GM12878 (cell line): Measurements from ENCODE around the gene ACSF3.

Experiments used
- BMI1 ChIP-seq: fragments of 450-650 bp; IDR thresholded peaks from 2 replicates; pipeline ENCODE4 v1.6.1; 2016; ENCODE audit warnings: mild to moderate bottlenecking, moderate library complexity, borderline replicate concordance
- CEBPB ChIP-seq, 2 experiments: fragments of 150-350 bp in 1 of 2; IDR thresholded peaks; 2 replicates each; pipeline ENCODE4 v1.6.1; 2012 to 2014; ENCODE audit warnings: low read depth in 2 of 2, low read length in 2 of 2, borderline replicate concordance in 1 of 2, inconsistent platforms in 1 of 2
- ETV6 ChIP-seq, 2 experiments: fragments of 450-650 bp in 1 of 2; IDR thresholded peaks in 1 of 2; conservative IDR thresholded peaks in 1 of 2; 2 replicates each; pipeline ENCODE4 v1.6.1; 2014; ENCODE audit warnings: antibody characterized with exemption in 1 of 2, borderline replicate concordance in 1 of 2, low read depth in 1 of 2, mild to moderate bottlenecking in 1 of 2, moderate library complexity in 1 of 2
- EZH2 ChIP-seq: IDR thresholded peaks from 2 replicates; pipeline ENCODE4 v1.6.1; 2012; ENCODE audit warnings: low read depth, mild to moderate bottlenecking, control low read depth, inconsistent platforms, low read length, borderline replicate concordance; ENCODE audit not compliant: control insufficient read depth
- SUZ12 ChIP-seq: fragments of 200-600 bp; sonication (generic); IDR thresholded peaks from one replicate; pipeline ENCODE4 v1.6.1; 2018; ENCODE audit warnings: antibody characterized with exemption, mild to moderate bottlenecking; ENCODE audit not compliant: unreplicated experiment
- YY1 ChIP-seq: IDR thresholded peaks from 2 replicates; pipeline ENCODE4 v1.6.1; 2011; ENCODE audit warnings: low read depth, mild to moderate bottlenecking, low read length
- TF ChIP-seq, protein P1 (sequence below): fragments of 150-350 bp; IDR thresholded peaks from 2 replicates; pipeline ENCODE4 v1.6.1; 2016; ENCODE audit warnings: low read depth, low read length
- TF ChIP-seq, protein P2 (sequence below): IDR thresholded peaks from 2 replicates; pipeline ENCODE4 v1.6.1; 2011; ENCODE audit warnings: low read depth, low read length, improper control_type of control experiment, borderline replicate concordance

DNA sequence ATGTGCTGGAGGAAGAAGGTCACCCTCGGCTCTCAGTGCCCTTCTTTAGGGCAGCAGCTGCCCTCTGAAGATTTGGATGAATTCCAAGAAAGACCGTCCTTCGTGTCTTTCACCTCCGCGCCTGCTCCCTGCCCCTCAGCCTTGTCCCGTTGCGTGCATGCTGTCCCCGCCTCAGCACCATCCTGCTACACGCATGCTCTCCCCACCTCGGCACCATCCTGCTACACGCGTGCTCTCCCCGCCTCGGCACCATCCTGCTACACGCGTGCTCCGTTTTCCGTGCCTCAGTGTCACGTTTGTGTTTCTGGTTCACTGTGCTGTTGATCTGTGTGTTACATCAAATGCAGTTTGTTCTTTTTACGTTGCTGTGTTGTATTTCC is 13.5 kb downstream of the ACSF3 start:
- no peak for TF ChIP-seq ETV6 (conservative IDR thresholded peaks at IDR 0.05 in 1 of 2, IDR thresholded peaks at IDR 0.05 in 1 of 2; ENCODE audit: borderline replicate concordance in 1 of 2, low read depth in 1 of 2)
- TF ChIP-seq, protein P1, sequence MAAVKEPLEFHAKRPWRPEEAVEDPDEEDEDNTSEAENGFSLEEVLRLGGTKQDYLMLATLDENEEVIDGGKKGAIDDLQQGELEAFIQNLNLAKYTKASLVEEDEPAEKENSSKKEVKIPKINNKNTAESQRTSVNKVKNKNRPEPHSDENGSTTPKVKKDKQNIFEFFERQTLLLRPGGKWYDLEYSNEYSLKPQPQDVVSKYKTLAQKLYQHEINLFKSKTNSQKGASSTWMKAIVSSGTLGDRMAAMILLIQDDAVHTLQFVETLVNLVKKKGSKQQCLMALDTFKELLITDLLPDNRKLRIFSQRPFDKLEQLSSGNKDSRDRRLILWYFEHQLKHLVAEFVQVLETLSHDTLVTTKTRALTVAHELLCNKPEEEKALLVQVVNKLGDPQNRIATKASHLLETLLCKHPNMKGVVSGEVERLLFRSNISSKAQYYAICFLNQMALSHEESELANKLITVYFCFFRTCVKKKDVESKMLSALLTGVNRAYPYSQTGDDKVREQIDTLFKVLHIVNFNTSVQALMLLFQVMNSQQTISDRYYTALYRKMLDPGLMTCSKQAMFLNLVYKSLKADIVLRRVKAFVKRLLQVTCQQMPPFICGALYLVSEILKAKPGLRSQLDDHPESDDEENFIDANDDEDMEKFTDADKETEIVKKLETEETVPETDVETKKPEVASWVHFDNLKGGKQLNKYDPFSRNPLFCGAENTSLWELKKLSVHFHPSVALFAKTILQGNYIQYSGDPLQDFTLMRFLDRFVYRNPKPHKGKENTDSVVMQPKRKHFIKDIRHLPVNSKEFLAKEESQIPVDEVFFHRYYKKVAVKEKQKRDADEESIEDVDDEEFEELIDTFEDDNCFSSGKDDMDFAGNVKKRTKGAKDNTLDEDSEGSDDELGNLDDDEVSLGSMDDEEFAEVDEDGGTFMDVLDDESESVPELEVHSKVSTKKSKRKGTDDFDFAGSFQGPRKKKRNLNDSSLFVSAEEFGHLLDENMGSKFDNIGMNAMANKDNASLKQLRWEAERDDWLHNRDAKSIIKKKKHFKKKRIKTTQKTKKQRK, result no peak
- TF ChIP-seq YY1, result no peak
- TF ChIP-seq BMI1, result no peak
- TF ChIP-seq EZH2, result no peak
- TF ChIP-seq, protein P2, sequence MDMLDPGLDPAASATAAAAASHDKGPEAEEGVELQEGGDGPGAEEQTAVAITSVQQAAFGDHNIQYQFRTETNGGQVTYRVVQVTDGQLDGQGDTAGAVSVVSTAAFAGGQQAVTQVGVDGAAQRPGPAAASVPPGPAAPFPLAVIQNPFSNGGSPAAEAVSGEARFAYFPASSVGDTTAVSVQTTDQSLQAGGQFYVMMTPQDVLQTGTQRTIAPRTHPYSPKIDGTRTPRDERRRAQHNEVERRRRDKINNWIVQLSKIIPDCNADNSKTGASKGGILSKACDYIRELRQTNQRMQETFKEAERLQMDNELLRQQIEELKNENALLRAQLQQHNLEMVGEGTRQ, result no peak
- TF ChIP-seq CEBPB (IDR thresholded peaks at IDR 0.05; ENCODE audit: borderline replicate concordance in 1 of 2, low read depth in 2 of 2, low read length in 2 of 2), result no peak
- TF ChIP-seq SUZ12, result no peak
